Measurements from ENCODE around the gene MGAT5B.

MGAT5B gene

DNA sequence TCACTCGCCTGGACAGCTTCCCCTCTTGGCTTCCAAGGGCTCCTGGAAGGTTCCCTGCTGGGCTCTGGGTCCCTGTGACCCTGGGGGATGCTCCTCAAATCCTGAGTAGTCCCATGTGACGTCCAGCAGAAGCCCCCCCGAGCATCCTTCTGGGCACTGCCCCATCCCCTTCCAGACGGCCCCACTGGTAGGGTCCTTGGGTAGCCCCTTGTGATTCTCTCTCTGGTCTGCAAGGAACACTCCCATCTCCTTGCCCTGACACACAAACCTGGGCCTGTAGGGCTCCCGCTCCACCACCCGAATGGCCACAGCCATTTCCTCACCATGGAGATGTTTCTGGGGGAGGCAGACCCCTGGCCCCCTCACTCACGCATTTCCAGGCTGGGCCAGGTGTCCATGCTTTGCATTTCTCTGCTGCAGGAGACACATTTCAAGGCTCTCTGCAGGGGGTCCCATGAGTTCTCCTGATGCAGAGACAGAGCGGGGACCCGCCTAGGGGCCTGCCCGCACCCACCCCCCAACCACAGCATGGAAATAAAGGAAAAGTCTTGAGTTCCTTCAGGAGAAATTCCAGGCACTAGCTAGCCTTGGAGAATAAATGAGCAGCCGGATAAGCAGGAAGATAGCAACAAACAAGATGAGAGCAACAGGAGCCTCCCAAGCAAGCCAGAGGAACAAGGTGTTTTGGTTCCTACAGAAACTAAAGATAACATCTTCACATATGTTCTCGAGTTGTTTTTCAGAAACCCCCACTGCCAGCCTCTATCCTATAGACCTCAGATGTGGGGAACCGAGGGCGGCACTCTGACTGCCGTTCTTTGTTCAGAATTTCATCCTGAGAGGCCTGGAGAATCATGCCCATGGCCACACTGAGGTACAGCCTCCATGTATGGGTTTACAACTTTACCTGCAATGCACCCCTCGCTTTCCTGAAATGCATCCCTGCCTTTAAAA, 128.8 kb downstream of the MGAT5B start:
- ATAC-seq (no peak), DNase-seq (peak; percentile 27)
- Mint-ChIP-seq H3K4me1 (peaks cover 60% of the 10 kb centered on the region), H3K27ac (peak overlapping the region; percentile 98 to 99), H3K4me3 (peak overlapping the region; percentile 71 to 82), H3K27me3 (no peaks in the 10 kb centered on the region), H3K9me3 (no peaks in the 10 kb centered on the region)

DNA sequence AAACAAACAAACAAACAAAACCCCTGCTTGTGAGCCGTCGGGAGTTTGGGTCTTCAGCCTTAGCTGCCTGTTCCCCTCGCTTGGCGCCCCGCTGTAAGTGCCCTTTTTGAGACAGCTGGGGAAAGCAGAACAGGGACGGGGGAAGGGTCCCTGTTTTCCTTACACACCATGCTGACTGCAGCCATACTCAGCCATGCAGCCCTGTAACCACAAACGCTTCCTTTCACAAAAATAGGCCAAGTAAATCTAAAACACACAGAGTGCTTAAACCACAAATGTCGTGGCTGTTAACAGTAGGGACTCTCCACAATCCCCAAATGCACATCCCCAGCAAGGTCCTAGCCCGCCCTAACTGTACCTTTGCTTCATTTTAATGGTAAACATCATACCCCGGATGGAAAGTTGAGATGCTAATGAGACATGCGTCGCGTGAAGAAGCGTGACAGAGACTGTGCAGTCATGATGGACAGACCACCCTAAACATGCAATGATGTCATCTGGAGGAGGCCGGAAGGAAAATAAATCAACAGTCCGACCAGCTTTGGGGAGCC, 129.9 kb downstream of the MGAT5B start:
- DNase-seq (peak; percentile 76 to 88), ATAC-seq (peak; percentile 98)
- Mint-ChIP-seq H3K9me3 (no peaks in the 10 kb centered on the region), H3K4me1 (peaks cover 60% of the 10 kb centered on the region), H3K27ac (peak overlapping the region; percentile 98 to 99), H3K27me3 (no peaks in the 10 kb centered on the region), H3K4me3 (peak overlapping the region; percentile 71 to 82)

DNA sequence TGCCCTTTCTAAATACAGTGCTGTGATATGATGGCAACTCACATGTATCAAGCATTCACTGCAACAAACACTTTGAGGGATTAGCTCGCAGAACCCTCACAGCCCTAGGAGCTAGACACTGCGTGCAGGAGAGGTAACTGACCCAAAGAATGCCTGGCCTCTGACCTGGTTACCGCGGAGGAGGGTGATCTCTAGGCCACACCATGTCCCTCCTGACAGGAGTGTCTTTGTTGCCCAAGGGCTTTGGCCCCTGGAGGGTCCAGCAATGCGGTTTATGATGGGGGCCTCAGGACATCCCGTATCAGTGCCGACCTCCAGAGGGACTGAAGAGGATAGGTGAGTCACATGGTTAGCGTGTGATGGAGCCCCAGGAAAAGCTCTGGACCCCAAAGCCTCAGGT, 130.6 kb downstream of the MGAT5B start:
- H3K9me3 Mint-ChIP-seq = no peaks in the 10 kb centered on the region
- peak overlapping the region; percentile 98 to 99 for H3K27ac Mint-ChIP-seq
- no peak for ATAC-seq
- H3K4me1 Mint-ChIP-seq = peaks cover 55% of the 10 kb centered on the region
- DNase-seq = no peak
- H3K27me3 Mint-ChIP-seq = no peaks in the 10 kb centered on the region
- H3K4me3 Mint-ChIP-seq = peak overlapping the region; percentile 71 to 82
